Upper lobe of right lung (tissue), 1 donor: ENCODE results near the gene GGCT. TPM values are rescaled to one million over a fixed set of nuclear protein-coding genes. Genes with fewer than 3 reads are reported as not detected.
A peak's percentile ranks its signal among the peaks of the same experiment; 100 is the strongest.

Experiments
- ATAC-seq: fragments of 200-7000 bp; cut with Tn5 transposase; one replicate; pipeline ENCODE4 v1.9.1; 2020; ENCODE audit warnings: mild to moderate bottlenecking, moderate library complexity
- DNase-seq: peaks from one replicate; pipeline ENCODE4 v3.0.0-alpha.2; 2020
- H3K27ac ChIP-seq: fragments of 200-600 bp; one replicate; pipeline ENCODE4 v1.8.0; 2022
- H3K27me3 ChIP-seq: fragments of 200-600 bp; one replicate; pipeline ENCODE4 v1.8.0; 2022; ENCODE audit warnings: mild to moderate bottlenecking
- H3K36me3 ChIP-seq: fragments of 200-600 bp; one replicate; pipeline ENCODE4 v1.8.0; 2022
- H3K4me1 ChIP-seq: fragments of 200-600 bp; one replicate; pipeline ENCODE4 v1.8.0; 2022
- H3K4me3 ChIP-seq: fragments of 200-600 bp; one replicate; pipeline ENCODE4 v1.8.0; 2022; ENCODE audit warnings: mild to moderate bottlenecking
- H3K9me3 ChIP-seq: fragments of 200-600 bp; one replicate; pipeline ENCODE4 v1.8.0; 2022
- intact Hi-C: fragments of 100-400 bp; cut with DNase I; formaldehyde crosslinking; loops from one replicate; pipeline ENCODE4 v1.11.0; 2022
- total RNA-seq: library from RNA; stranded (reverse); fragmentation: NEBNext Ultra II Directional; extraction: Animal tissue kit (Norgen Biotek cat#: 25700); gene quantifications from one replicate; pipeline ENCODE4 v1.2.1, GENCODE V29; 2021
- TF ChIP-seq, protein P1 (sequence below): fragments of 200-600 bp; IDR thresholded peaks from one replicate; pipeline ENCODE4 v1.8.0; 2022; ENCODE audit warnings: antibody characterized with exemption
- donor health status: DM: no; HTN: yes; CAD: no; lungs with severe emphysema.

Gene GGCT
- total RNA-seq, 1 donor from 2014 or later = 25.6 TPM

- Histone ChIP-seq H3K4me3 (no peak overlapping the region), H3K9me3 (no peaks in the 10 kb centered on the region), H3K36me3 (no peaks in the 10 kb centered on the region), H3K27me3 (no peaks in the 10 kb centered on the region), H3K27ac (peak overlapping the region; percentile 68), H3K4me1 (peaks cover 98% of the 10 kb centered on the region)
- TF ChIP-seq, protein P1, sequence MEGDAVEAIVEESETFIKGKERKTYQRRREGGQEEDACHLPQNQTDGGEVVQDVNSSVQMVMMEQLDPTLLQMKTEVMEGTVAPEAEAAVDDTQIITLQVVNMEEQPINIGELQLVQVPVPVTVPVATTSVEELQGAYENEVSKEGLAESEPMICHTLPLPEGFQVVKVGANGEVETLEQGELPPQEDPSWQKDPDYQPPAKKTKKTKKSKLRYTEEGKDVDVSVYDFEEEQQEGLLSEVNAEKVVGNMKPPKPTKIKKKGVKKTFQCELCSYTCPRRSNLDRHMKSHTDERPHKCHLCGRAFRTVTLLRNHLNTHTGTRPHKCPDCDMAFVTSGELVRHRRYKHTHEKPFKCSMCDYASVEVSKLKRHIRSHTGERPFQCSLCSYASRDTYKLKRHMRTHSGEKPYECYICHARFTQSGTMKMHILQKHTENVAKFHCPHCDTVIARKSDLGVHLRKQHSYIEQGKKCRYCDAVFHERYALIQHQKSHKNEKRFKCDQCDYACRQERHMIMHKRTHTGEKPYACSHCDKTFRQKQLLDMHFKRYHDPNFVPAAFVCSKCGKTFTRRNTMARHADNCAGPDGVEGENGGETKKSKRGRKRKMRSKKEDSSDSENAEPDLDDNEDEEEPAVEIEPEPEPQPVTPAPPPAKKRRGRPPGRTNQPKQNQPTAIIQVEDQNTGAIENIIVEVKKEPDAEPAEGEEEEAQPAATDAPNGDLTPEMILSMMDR = no peak
- intact Hi-C loops = no loop called here
- ATAC-seq = peak; percentile 38
- DNase-seq = no peak
Measured at GRCh38 chr7:30472081-30472783, 32.4 kb downstream of the GGCT start.

DNA sequence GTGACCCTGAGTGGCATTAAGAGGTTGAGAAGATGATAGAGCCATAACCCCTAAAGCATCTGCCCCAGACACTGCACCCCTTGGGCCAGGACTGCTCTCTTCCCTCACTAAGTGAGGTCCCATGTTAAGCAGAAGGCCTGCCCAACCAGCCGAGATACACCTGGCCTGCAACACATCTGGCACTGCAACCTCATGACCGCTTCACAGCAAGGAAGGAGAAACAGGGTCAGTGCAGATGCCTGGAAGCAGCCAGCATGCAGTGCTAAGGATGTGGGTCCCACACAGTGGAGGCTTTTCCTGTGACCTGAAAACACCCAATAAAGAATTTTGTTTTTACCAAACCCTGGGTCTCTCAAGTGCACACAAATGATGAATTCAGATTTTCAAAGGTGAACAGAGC, 33.4 kb downstream of the GGCT start:
- peak; percentile 13 for ATAC-seq
- DNase-seq = no peak

GRCh38 chr7:30470771-30471170, 33.9 kb downstream of the GGCT start:
- DNase-seq (no peak), ATAC-seq (peak; percentile 72)
- Histone ChIP-seq H3K9me3 (no peaks in the 10 kb centered on the region), H3K27me3 (no peaks in the 10 kb centered on the region), H3K4me1 (peaks cover 98% of the 10 kb centered on the region), H3K36me3 (no peaks in the 10 kb centered on the region), H3K27ac (peak overlapping the region; percentile 79), H3K4me3 (no peak overlapping the region)
- TF ChIP-seq, protein P1 = no peak
- intact Hi-C loops = no loop called here

More for the DNA sequence above, 33.4 kb downstream of the GGCT start:
- TF ChIP-seq, protein P1 = no peak
- Histone ChIP-seq H3K27ac (peak overlapping the region; percentile 68), H3K27me3 (no peaks in the 10 kb centered on the region), H3K4me1 (peaks cover 98% of the 10 kb centered on the region), H3K36me3 (no peaks in the 10 kb centered on the region), H3K9me3 (no peaks in the 10 kb centered on the region), H3K4me3 (no peak overlapping the region)
- intact Hi-C loops = no loop called here

- TF ChIP-seq, protein P1 = no peak
- Histone ChIP-seq H3K4me3 (peak overlapping the region; percentile 2), H3K27ac (peak overlapping the region; percentile 79), H3K36me3 (no peaks in the 10 kb centered on the region), H3K9me3 (no peaks in the 10 kb centered on the region), H3K27me3 (no peaks in the 10 kb centered on the region), H3K4me1 (peaks cover 98% of the 10 kb centered on the region)
- intact Hi-C loops = no loop called here
- ATAC-seq (peak; percentile 7), DNase-seq (no peak)
Measured at GRCh38 chr7:30470163-30470770, 34.4 kb downstream of the GGCT start.

DNA sequence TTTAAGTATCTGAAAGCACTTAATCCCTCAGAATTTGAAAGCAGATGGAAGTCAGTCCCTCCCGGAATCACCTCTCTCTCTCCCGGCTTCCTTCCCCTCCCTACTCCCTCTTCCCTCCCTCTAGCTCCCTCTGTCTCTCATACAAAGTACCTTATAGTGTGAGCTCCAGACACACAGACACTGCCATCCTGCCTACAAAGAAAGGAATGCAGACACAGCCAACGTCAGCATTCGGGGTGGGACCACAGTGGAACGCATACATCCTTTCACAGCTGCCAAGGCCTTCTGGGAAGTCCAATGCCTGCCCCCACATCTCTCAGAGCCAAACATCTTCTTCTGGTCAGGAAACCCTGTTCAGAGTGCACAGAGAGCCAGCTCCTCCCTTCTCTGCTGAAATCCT, 35.3 kb downstream of the GGCT start:
- H3K27ac ChIP-seq = peak overlapping the region; percentile 79
- no peaks in the 10 kb centered on the region for H3K27me3 ChIP-seq
- TF ChIP-seq, protein P1 = peak; percentile 34
- intact Hi-C loops = no loop called here
- no peaks in the 10 kb centered on the region for H3K36me3 ChIP-seq
- DNase-seq (peak; percentile 81), ATAC-seq (peak; percentile 84)
- no peak overlapping the region for H3K4me3 ChIP-seq
- H3K9me3 ChIP-seq = no peaks in the 10 kb centered on the region
- peaks cover 98% of the 10 kb centered on the region for H3K4me1 ChIP-seq
